SK-N-SH treated with all-trans-retinoic acid at 6 μM for 48 hours (cell line): ENCODE data around the gene CPNE2.

Experiments
- ARNTL ChIP-seq: fragments of 450-650 bp; formaldehyde crosslinking; IDR thresholded peaks from 2 replicates; pipeline ENCODE4 v1.5.0; 2020; ENCODE audit warnings: low read depth, mild to moderate bottlenecking, moderate library complexity, borderline replicate concordance
- CSDC2 ChIP-seq: fragments of 250-450 bp; sonication (Bioruptor Pico); IDR thresholded peaks from 2 replicates; pipeline ENCODE4 v1.5.0; 2020; ENCODE audit warnings: mild to moderate bottlenecking, moderate library complexity
- ISL1 ChIP-seq: fragments of 250-450 bp; sonication (Bioruptor Pico); IDR thresholded peaks from 2 replicates; pipeline ENCODE4 v2.1.2; 2022; ENCODE audit warnings: mild to moderate bottlenecking, moderate library complexity
- PATZ1 ChIP-seq: fragments of 250-450 bp; sonication (Bioruptor Pico); IDR thresholded peaks from 2 replicates; pipeline ENCODE4 v1.8.0; 2020; ENCODE audit warnings: mild to moderate bottlenecking, moderate library complexity, borderline replicate concordance
- PPARA ChIP-seq: fragments of 250-450 bp; sonication (Bioruptor Pico); IDR thresholded peaks from 2 replicates; pipeline ENCODE4 v1.5.0; 2020; ENCODE audit warnings: mild to moderate bottlenecking, borderline replicate concordance
- RARB ChIP-seq: fragments of 250-450 bp; sonication (Bioruptor Pico); IDR thresholded peaks from 2 replicates; pipeline ENCODE4 v1.8.0; 2021; ENCODE audit warnings: mild to moderate bottlenecking, moderate library complexity
- TCF4 ChIP-seq: fragments of 250-450 bp; sonication (Bioruptor Pico); IDR thresholded peaks from 2 replicates; pipeline ENCODE4 v1.8.0; 2021; ENCODE audit warnings: mild to moderate bottlenecking, moderate library complexity, borderline replicate concordance
- TSHZ2 ChIP-seq: fragments of 250-450 bp; sonication (Bioruptor Pico); IDR thresholded peaks from 2 replicates; pipeline ENCODE4 v1.5.0; 2020; ENCODE audit warnings: mild to moderate bottlenecking, moderate library complexity
- ZFP3 ChIP-seq: fragments of 250-450 bp; sonication (Bioruptor Pico); IDR thresholded peaks from 2 replicates; pipeline ENCODE4 v1.5.0; 2020; ENCODE audit warnings: mild to moderate bottlenecking, moderate library complexity
- ZNF565 ChIP-seq: fragments of 450-650 bp; formaldehyde crosslinking; conservative IDR thresholded peaks from 2 replicates; pipeline ENCODE4 v1.5.0; 2020; ENCODE audit warnings: low read depth, mild to moderate bottlenecking, moderate library complexity
- ZNF70 ChIP-seq: fragments of 450-650 bp; formaldehyde crosslinking; IDR thresholded peaks from 2 replicates; pipeline ENCODE4 v1.5.0; 2020; ENCODE audit warnings: mild to moderate bottlenecking, moderate library complexity
- ZNF8 ChIP-seq: fragments of 450-650 bp; formaldehyde crosslinking; IDR thresholded peaks from 2 replicates; pipeline ENCODE4 v1.5.0; 2020; ENCODE audit warnings: mild to moderate bottlenecking, moderate library complexity
- TF ChIP-seq, protein P1 (sequence below): fragments of 250-450 bp; sonication (Bioruptor Pico); IDR thresholded peaks from 2 replicates; pipeline ENCODE4 v1.5.1; 2020; ENCODE audit warnings: low read depth, mild to moderate bottlenecking, moderate library complexity
- TF ChIP-seq, protein P2 (sequence below): fragments of 250-450 bp; sonication (Bioruptor Pico); IDR thresholded peaks from 2 replicates; pipeline ENCODE4 v1.5.1; 2021; ENCODE audit warnings: mild to moderate bottlenecking, moderate library complexity

GRCh38 chr16:57179215-57179828, 86.9 kb downstream of the CPNE2 start:
- TF ChIP-seq TCF4 (CRISPR knock-in tag) = peak; percentile 93
- TF ChIP-seq ARNTL (CRISPR knock-in tag) = no peak
- TF ChIP-seq PATZ1 = 0 out of 2 replicates have a peak, but pooled peaks have one; percentile 50
- no peak for TF ChIP-seq PPARA (CRISPR knock-in tag)
- TF ChIP-seq ZNF70 (CRISPR knock-in tag) = 0 out of 2 replicates have a peak, but pooled peaks have one; percentile 32
- TF ChIP-seq, protein P1, sequence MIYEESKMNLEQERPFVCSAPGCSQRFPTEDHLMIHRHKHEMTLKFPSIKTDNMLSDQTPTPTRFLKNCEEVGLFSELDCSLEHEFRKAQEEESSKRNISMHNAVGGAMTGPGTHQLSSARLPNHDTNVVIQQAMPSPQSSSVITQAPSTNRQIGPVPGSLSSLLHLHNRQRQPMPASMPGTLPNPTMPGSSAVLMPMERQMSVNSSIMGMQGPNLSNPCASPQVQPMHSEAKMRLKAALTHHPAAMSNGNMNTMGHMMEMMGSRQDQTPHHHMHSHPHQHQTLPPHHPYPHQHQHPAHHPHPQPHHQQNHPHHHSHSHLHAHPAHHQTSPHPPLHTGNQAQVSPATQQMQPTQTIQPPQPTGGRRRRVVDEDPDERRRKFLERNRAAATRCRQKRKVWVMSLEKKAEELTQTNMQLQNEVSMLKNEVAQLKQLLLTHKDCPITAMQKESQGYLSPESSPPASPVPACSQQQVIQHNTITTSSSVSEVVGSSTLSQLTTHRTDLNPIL (CRISPR knock-in tag) = peak; percentile 52; the same call in 1 of the 2 replicates
- peak; percentile 16; the same call in 1 of the 2 replicates for TF ChIP-seq ZNF8 (CRISPR knock-in tag)
- no peak for TF ChIP-seq ZNF565 (CRISPR knock-in tag)
- 0 out of 2 replicates have a peak, but pooled peaks have one; percentile 22 for TF ChIP-seq ZFP3
- peak; percentile 90 for TF ChIP-seq TSHZ2 (CRISPR knock-in tag)
- TF ChIP-seq, protein P2, sequence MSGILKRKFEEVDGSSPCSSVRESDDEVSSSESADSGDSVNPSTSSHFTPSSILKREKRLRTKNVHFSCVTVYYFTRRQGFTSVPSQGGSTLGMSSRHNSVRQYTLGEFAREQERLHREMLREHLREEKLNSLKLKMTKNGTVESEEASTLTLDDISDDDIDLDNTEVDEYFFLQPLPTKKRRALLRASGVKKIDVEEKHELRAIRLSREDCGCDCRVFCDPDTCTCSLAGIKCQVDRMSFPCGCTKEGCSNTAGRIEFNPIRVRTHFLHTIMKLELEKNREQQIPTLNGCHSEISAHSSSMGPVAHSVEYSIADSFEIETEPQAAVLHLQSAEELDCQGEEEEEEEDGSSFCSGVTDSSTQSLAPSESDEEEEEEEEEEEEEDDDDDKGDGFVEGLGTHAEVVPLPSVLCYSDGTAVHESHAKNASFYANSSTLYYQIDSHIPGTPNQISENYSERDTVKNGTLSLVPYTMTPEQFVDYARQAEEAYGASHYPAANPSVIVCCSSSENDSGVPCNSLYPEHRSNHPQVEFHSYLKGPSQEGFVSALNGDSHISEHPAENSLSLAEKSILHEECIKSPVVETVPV = peak; percentile 83; the same call in 1 of the 2 replicates
- peak; percentile 75 for TF ChIP-seq ISL1 (CRISPR knock-in tag)
- TF ChIP-seq RARB (CRISPR knock-in tag) = no peak
- no peak for TF ChIP-seq CSDC2
